Fibroblast of villous mesenchyme (primary cell): ENCODE data around the gene PTPN13. TPM values are rescaled to one million over a fixed set of nuclear protein-coding genes. Genes with fewer than 3 reads are reported as not detected.

Experiments
- DNase-seq: peaks from one replicate; pipeline ENCODE4 v3.0.0-alpha.2; 2010; ENCODE audit warnings: low read depth
- H3K4me3 ChIP-seq: 2 replicates; pipeline ENCODE4 v1.5.1; 2011; ENCODE audit warnings: low read depth, mild to moderate bottlenecking, low read length
- total RNA-seq: library from RNA; depleted of rRNA; stranded (reverse); fragments of >200 nt; gene quantifications from 2 replicates; pipeline ENCODE4 v1.2.3, GENCODE V29; 2012
- TF ChIP-seq, protein P1 (sequence below): IDR thresholded peaks from 2 replicates; pipeline ENCODE4 v1.5.1; 2012; ENCODE audit warnings: low read depth, mild to moderate bottlenecking, low read length; ENCODE audit not compliant: insufficient read depth

The PTPN13 gene
- total RNA-seq, 1 donor: 73.0 TPM

DNA sequence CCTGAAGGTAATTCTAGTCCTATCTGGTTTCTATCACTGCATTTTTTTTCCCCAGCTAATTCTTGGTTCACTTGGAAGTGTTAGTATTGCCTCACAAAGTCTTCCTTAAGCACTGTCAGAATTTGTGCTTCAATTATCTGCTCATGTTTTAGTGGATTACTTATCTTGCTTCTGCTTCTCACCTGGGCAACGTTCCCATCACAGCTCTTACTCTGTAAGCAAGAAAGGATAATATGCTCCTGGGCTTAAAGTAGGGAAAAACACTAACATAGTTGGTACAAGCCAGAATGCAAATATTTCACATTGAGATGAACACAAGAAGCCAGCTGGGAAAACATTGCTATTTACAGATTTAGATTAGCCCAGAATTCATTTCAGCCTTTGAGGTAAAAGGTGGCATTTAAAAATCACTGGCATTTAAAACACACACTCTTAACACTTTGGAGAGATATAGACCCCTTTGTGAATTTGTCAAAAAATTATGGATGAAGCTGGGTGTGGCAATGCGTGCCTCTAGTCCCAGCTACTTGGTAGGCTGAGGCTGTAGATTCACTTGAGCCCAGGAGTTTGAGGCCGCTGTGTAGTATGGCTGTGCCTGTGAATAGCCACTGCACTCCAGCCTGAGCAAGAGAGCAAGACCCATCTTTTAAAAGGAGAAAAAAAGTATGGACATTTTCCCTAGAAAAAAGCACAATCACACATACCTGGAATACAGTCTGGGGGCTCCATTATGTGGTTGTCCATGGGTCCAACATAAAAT, 6.6 kb upstream of the PTPN13 start:
- no peak overlapping the region for H3K4me3 ChIP-seq
- TF ChIP-seq, protein P1, sequence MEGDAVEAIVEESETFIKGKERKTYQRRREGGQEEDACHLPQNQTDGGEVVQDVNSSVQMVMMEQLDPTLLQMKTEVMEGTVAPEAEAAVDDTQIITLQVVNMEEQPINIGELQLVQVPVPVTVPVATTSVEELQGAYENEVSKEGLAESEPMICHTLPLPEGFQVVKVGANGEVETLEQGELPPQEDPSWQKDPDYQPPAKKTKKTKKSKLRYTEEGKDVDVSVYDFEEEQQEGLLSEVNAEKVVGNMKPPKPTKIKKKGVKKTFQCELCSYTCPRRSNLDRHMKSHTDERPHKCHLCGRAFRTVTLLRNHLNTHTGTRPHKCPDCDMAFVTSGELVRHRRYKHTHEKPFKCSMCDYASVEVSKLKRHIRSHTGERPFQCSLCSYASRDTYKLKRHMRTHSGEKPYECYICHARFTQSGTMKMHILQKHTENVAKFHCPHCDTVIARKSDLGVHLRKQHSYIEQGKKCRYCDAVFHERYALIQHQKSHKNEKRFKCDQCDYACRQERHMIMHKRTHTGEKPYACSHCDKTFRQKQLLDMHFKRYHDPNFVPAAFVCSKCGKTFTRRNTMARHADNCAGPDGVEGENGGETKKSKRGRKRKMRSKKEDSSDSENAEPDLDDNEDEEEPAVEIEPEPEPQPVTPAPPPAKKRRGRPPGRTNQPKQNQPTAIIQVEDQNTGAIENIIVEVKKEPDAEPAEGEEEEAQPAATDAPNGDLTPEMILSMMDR: no peak
- no peak for DNase-seq

DNA sequence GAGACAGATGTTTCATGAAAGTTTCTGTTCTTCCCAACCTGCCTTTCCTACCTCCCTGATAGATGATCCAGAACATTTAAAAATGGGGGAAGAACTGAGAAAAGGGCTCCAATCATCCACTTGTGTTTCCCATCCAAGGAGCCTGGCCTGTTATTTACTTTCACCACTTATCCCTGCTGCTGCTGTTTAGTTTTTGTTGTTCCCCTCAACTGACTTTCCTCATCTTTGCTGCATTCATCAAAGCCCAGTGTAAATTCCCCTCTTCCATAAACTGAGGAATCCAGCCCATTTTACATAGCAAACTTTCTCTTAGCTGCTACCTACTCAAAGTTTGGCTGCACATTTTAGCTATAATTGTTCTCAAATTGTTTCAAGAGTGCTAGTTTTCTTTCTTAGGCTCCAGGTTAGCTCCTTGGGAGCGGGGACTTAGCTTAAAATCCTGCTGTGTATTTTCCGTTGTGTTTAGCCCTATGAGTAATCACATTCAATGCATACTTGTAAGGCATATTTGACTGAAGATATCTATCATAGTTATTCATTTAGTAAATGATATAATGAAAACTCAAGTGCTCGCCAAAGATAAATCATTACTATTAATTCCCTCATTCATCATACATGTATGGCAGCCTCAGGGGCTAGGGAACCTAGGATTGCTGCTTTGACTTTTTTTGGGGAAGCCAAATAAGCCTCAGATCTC, 1.4 kb upstream of the PTPN13 start:
- H3K4me3 ChIP-seq: no peak overlapping the region
- DNase-seq: no peak
- TF ChIP-seq, protein P1: no peak

DNA sequence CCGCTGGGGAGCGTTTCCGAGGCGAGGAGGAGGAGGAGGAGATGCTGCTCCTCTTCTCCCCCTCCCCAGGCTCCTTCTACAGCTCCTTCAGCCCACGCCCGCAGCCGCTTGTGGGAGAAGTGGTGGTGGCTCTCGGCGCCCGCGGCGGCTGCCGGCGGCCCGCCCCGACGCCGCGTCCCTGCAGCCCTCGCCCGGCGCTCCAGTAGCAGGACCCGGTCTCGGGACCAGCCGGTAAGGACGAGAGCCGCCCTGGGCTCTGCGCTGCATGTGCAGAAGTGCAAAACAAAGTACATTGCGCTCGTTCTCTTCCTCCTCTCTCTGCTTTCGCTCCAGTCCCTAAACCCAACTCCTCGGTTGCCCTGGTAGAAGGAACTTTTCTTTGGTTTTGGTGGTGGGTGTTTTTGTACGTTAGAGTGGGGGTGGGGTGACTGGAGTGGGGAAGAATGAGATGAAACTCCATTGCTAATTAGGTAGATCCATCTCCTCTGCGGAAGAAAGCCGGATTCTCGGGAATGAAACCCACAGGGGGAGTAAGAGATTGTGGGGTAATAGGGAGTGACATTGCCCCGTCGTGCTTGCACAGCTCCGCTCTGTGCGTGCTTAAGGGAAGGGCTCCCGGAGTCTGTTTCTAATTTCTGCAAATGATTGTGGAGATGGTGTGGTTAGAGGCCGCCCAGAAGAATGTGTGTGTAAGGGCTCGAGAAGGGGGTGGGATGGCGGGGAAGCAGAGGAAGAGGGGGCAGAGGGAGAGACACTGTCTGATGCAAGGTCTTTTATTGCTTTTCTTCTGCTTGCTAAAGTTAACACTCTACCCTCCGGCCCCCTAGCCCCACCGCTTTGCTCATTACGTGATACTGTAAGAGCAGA, 677 bp downstream of the PTPN13 start:
- H3K4me3 ChIP-seq: peak overlapping the region; percentile 73
- TF ChIP-seq, protein P1: peak; percentile 26
- peak; percentile 90 for DNase-seq

DNA sequence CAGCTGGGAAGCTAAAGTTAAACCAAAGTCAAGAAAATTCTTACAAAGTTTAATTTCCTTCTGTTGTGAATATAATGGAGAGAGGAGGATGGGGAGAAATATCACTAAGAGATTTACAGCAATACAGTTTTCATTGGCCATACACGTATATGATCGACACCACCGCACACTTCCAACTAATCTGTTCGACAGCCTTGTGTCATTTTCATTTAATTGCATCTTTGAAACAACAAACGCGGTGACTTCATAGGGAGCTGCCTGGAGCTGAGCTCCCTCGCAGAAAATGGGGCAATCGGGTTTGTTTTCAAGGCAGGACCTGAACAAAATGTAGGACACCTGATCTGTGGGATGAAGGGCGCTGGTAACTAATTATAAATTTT, 1.3 kb downstream of the PTPN13 start:
- peak overlapping the region; percentile 73 for H3K4me3 ChIP-seq
- TF ChIP-seq, protein P1: no peak
- peak; percentile 62 for DNase-seq

DNA sequence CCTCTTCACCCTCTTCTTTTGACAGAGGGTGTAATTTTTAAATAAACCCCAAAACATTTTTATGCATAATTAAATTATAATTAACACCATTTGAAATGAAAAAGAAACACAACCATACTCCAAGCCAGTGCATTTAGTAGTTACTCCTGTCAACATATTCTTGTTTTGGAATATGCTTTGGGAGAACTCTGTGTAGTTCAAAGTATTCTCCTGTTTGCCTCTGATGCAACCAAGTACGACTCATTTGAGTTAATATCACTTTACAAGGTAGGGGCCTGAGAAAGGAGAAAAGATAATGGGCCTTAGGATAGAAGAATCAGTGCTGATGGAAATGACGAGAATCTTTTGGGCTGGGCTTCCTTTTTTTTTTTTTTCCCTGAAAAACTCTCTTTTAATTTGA, 2.7 kb downstream of the PTPN13 start:
- TF ChIP-seq, protein P1: no peak
- H3K4me3 ChIP-seq: peak overlapping the region; percentile 73
- DNase-seq: peak; percentile 44

DNA sequence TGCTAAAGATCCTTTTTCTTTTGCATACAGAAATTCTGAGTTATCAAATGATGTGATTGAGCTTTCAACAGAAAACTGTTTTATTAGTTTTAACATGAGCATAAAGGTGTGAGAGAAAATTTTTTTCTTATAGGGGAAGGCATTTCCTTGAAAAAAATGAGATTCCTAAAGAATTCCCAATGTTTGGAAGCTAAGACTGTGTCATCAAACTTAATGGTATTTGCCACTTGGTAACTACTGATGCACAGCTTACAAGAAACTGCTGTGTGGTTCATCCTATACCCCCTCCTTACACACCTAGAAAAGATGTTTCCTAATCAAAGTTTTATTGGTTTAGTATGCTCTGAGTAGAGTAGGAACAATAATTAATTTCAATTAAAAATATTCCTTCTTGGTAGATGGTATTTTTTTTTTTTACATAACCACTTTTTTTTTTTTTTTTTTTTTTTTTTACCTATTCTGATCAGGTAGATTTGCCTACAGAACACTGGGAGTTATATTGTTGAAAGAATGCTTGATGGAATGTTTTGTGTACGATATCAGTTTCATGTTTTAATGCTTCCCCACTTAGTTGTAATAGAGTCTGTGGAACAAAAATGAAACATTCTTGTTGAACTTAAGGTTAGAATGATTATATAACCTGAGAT, 6.0 kb downstream of the PTPN13 start:
- TF ChIP-seq, protein P1: no peak
- DNase-seq: no peak

More for the DNA sequence above, 6.0 kb downstream of the PTPN13 start:
- H3K4me3 ChIP-seq: no peak overlapping the region
